H1 (cell line): ENCODE data around the gene CIC. TPM values are rescaled to one million over a fixed set of nuclear protein-coding genes. Genes with fewer than 3 reads are reported as not detected.

Experiments used
- CTCF ChIA-PET: fragments of 300-600 bp; sonication (Branson Sonifier 250); formaldehyde crosslinking; loops from one replicate; lab custom pipeline; 2021; ENCODE audit not compliant: partially characterized antibody; lab: Charles Lee
- POLR2A ChIA-PET: fragments of 300-600 bp; sonication (Branson Sonifier 250); formaldehyde crosslinking; loops from one replicate; lab custom pipeline; 2021; ENCODE audit warnings: inconsistent platforms; ENCODE audit not compliant: partially characterized antibody; lab: Charles Lee
- DNase-seq, 2 experiments: peaks; one replicate each; pipeline versions ENCODE4 v3.0.0 to v3.0.0-alpha.2; 2010 to 2022; ENCODE audit warnings: low spot score in 2 of 2, low read depth in 1 of 2, mixed read lengths in 1 of 2
- FAIRE-seq: peaks from 2 replicates; lab custom pipeline; 2011; peaks lifted over from hg19 to GRCh38; lab: Jason Lieb, UNC
- H2AFZ ChIP-seq: 2 replicates; pipeline ENCODE4 v1.8.1; 2012; ENCODE audit warnings: low read length, inconsistent platforms
- H2AK5ac ChIP-seq: 2 replicates; pipeline ENCODE4 v1.6.1; 2013; ENCODE audit warnings: low read depth, low read length
- H2BK120ac ChIP-seq: replicated peaks from 2 replicates; pipeline ENCODE3; 2013; ENCODE audit warnings: low read depth, low read length, inconsistent platforms
- H2BK12ac ChIP-seq: 2 replicates; pipeline ENCODE4 v1.6.1; 2013; ENCODE audit warnings: low read depth, low read length
- H2BK15ac ChIP-seq: 2 replicates; pipeline ENCODE4 v1.6.1; 2013; ENCODE audit warnings: low read length
- H2BK20ac ChIP-seq: 2 replicates; pipeline ENCODE4 v1.6.1; 2013; ENCODE audit warnings: low read length
- H2BK5ac ChIP-seq: 2 replicates; pipeline ENCODE4 v1.6.1; 2013; ENCODE audit warnings: low read depth, low read length
- H3K14ac ChIP-seq: 2 replicates; pipeline ENCODE4 v1.6.1; 2013; ENCODE audit warnings: inconsistent platforms; ENCODE audit not compliant: insufficient read length
- H3K18ac ChIP-seq: 2 replicates; pipeline ENCODE4 v1.6.1; 2013; ENCODE audit warnings: low read length; ENCODE audit errors: extremely low read depth
- H3K23ac ChIP-seq: 2 replicates; pipeline ENCODE4 v1.6.1; 2013; ENCODE audit warnings: inconsistent platforms; ENCODE audit not compliant: insufficient read length
- H3K23me2 ChIP-seq: 2 replicates; pipeline ENCODE4 v1.6.1; 2013; ENCODE audit warnings: low read depth, low read length
- H3K27ac ChIP-seq: 2 replicates; pipeline ENCODE4 v1.6.1; 2011; ENCODE audit warnings: low read depth, low read length, inconsistent platforms
- H3K27me3 ChIP-seq, 4 experiments: replicated peaks in 1 of 4; 1 replicate in 1 of 4; 2 replicates in 3 of 4; pipeline versions ENCODE4 v1.6.1 to v1.8.1; 2011 to 2013; ENCODE audit warnings: low read length in 3 of 4, mild to moderate bottlenecking in 3 of 4, inconsistent platforms in 2 of 4, mixed read lengths in 2 of 4, moderate library complexity in 1 of 4; ENCODE audit not compliant: control insufficient read depth in 3 of 4, insufficient read depth in 3 of 4; ENCODE audit errors: extremely low read depth in 1 of 4
- H3K36me3 ChIP-seq, 4 experiments: 2 replicates each; pipeline versions ENCODE4 v1.6.1 to v1.8.1; 2011 to 2013; ENCODE audit warnings: mild to moderate bottlenecking in 4 of 4, low read length in 3 of 4, moderate library complexity in 2 of 4, control low read depth in 1 of 4, inconsistent platforms in 1 of 4; ENCODE audit not compliant: insufficient read depth in 4 of 4, control insufficient read depth in 2 of 4
- H3K4ac ChIP-seq: replicated peaks from 2 replicates; pipeline ENCODE3; 2013; ENCODE audit warnings: low read length, low read depth, mixed read lengths, inconsistent platforms; ENCODE audit not compliant: insufficient read length
- H3K4me1 ChIP-seq, 4 experiments: replicated peaks in 1 of 4; 1 replicate in 1 of 4; 2 replicates in 3 of 4; pipeline versions ENCODE4 v1.6.1 to v1.8.1; 2011 to 2013; ENCODE audit warnings: low read length in 3 of 4, inconsistent platforms in 2 of 4, mixed read lengths in 1 of 4; ENCODE audit not compliant: insufficient read depth in 4 of 4, control insufficient read depth in 3 of 4
- H3K4me2 ChIP-seq, 2 experiments: 2 replicates each; pipeline versions ENCODE4 v1.6.1 to v1.8.1; 2011 to 2013; ENCODE audit warnings: low read depth in 2 of 2, low read length in 2 of 2, control low read depth in 1 of 2, inconsistent platforms in 1 of 2, mild to moderate bottlenecking in 1 of 2; ENCODE audit not compliant: insufficient read depth in 1 of 2
- H3K4me3 ChIP-seq, 4 experiments: fragments of 200-600, 300-600 bp in 1 of 4; sonication (generic), shearing (Covaris generic), sonication (Bioruptor Twin) in 1 of 4; 2 replicates each; pipeline versions ENCODE4 v1.5.1 to v1.8.1; 2011 to 2016; ENCODE audit warnings: low read length in 4 of 4, low read depth in 3 of 4, control low read depth in 2 of 4, inconsistent platforms in 2 of 4, mild to moderate bottlenecking in 2 of 4, mixed read lengths in 1 of 4, moderate library complexity in 1 of 4; ENCODE audit not compliant: insufficient read depth in 2 of 4; ENCODE audit errors: extremely low read depth in 1 of 4
- H3K56ac ChIP-seq: replicated peaks from 2 replicates; pipeline ENCODE3; 2013; ENCODE audit warnings: low read depth, mild to moderate bottlenecking, mixed read lengths, low read length, inconsistent platforms; ENCODE audit not compliant: insufficient read length
- H3K79me1 ChIP-seq: 2 replicates; pipeline ENCODE4 v1.6.1; 2013; ENCODE audit warnings: low read depth, low read length, control low read depth
- H3K79me2 ChIP-seq, 2 experiments: 2 replicates each; pipeline versions ENCODE4 v1.6.1 to v1.8.1; 2012 to 2013; ENCODE audit warnings: low read length in 2 of 2, mild to moderate bottlenecking in 2 of 2, inconsistent platforms in 1 of 2; ENCODE audit not compliant: insufficient read depth in 2 of 2, control insufficient read depth in 1 of 2
- H3K9ac ChIP-seq, 4 experiments: replicated peaks in 1 of 4; 1 replicate in 1 of 4; 2 replicates in 3 of 4; pipeline versions ENCODE4 v1.6.1 to v1.8.1; 2011 to 2013; ENCODE audit warnings: low read depth in 3 of 4, low read length in 3 of 4, control low read depth in 2 of 4, mild to moderate bottlenecking in 2 of 4, moderate library complexity in 2 of 4, inconsistent platforms in 1 of 4; ENCODE audit errors: extremely low read depth in 1 of 4
- H3K9me3 ChIP-seq, 2 experiments: 2 replicates each; pipeline versions ENCODE4 v1.6.1 to v1.8.1; 2012 to 2013; ENCODE audit warnings: mild to moderate bottlenecking in 2 of 2, moderate library complexity in 2 of 2, control low read depth in 1 of 2, inconsistent platforms in 1 of 2, low read depth in 1 of 2, low read length in 1 of 2, mixed read lengths in 1 of 2; ENCODE audit not compliant: insufficient read depth in 2 of 2
- H4K20me1 ChIP-seq, 2 experiments: replicated peaks in 1 of 2; 2 replicates each; pipeline versions ENCODE3 to v1.8.1; 2011 to 2013; ENCODE audit warnings: inconsistent platforms in 2 of 2, low read length in 2 of 2, mild to moderate bottlenecking in 1 of 2; ENCODE audit not compliant: insufficient read depth in 2 of 2, control insufficient read depth in 1 of 2
- H4K5ac ChIP-seq: 2 replicates; pipeline ENCODE4 v1.6.1; 2013; ENCODE audit warnings: low read length, low read depth, mixed read lengths, inconsistent platforms; ENCODE audit not compliant: insufficient read length
- H4K8ac ChIP-seq: 2 replicates; pipeline ENCODE4 v1.8.0; 2013; ENCODE audit warnings: mild to moderate bottlenecking, moderate library complexity, low read length, inconsistent platforms; ENCODE audit not compliant: insufficient read depth; ENCODE audit errors: extremely low read depth
- H4K91ac ChIP-seq: replicated peaks from 2 replicates; pipeline ENCODE3; 2013; ENCODE audit warnings: low read length, mixed read lengths, inconsistent platforms; ENCODE audit not compliant: insufficient read length
- ATF3 ChIP-seq: IDR thresholded peaks from 2 replicates; pipeline ENCODE4 v1.6.1; 2011; ENCODE audit warnings: low read depth, mild to moderate bottlenecking, low read length; ENCODE audit not compliant: insufficient read depth
- CTBP2 ChIP-seq: IDR thresholded peaks from 2 replicates; pipeline ENCODE4 v1.7.0; 2011; ENCODE audit warnings: borderline replicate concordance, mild to moderate bottlenecking, moderate library complexity, mixed read lengths, low read length; ENCODE audit not compliant: insufficient read depth, insufficient read length
- E2F6 ChIP-seq: IDR thresholded peaks from 2 replicates; pipeline ENCODE4 v1.6.1; 2012; ENCODE audit warnings: inconsistent platforms
- GTF2F1 ChIP-seq: IDR thresholded peaks from 2 replicates; pipeline ENCODE4 v1.6.1; 2012; ENCODE audit warnings: low read depth, low read length, improper control_type of control experiment, borderline replicate concordance
- POLR2AphosphoS5 ChIP-seq: IDR thresholded peaks from 2 replicates; pipeline ENCODE4 v1.6.1; 2011; ENCODE audit warnings: low read depth, low read length
- RBBP5 ChIP-seq: IDR thresholded peaks from 2 replicates; pipeline ENCODE4 v1.7.1; 2012; ENCODE audit warnings: low read depth, mild to moderate bottlenecking, inconsistent platforms, low read length, moderate library complexity, borderline replicate concordance
- RFX5 ChIP-seq: IDR thresholded peaks from 2 replicates; pipeline ENCODE4 v1.6.1; 2011; ENCODE audit warnings: low read depth, low read length, improper control_type of control experiment, borderline replicate concordance
- SP2 ChIP-seq: IDR thresholded peaks from 2 replicates; pipeline ENCODE4 v1.6.1; 2012; ENCODE audit warnings: mild to moderate bottlenecking, low read length, inconsistent platforms
- USF2 ChIP-seq: IDR thresholded peaks from 2 replicates; pipeline ENCODE4 v1.6.1; 2011; ENCODE audit warnings: low read length, improper control_type of control experiment
- WGBS, 2 experiments: shearing (Covaris generic) in 1 of 2; methylation state at CpG; one replicate each; pipeline versions ENCODE4 v1.1.6 to v1.1.7; 2013 to 2015; ENCODE audit warnings: low lambda C conversion rate in 2 of 2, mixed read lengths in 2 of 2, inconsistent platforms in 1 of 2, low coverage in 1 of 2, missing lambda C conversion rate in 1 of 2; ENCODE audit not compliant: insufficient replicate concordance in 2 of 2, insufficient coverage in 1 of 2, insufficient read length in 1 of 2; ENCODE audit errors: extremely low coverage in 1 of 2, missing lambda C conversion rate in 1 of 2; 5-methylcytosine and 5-hydroxymethylcytosine counted together
- polyA plus RNA-seq, 7 experiments: library from polyadenylated mRNA; depleted of rRNA in 3 of 7; stranded (reverse) in 5 of 7; unstranded in 2 of 7; fragments of >200 nt in 5 of 7; fragments of 200-250 nt in 2 of 7; gene quantifications; 1 replicate in 5 of 7; 2 replicates in 1 of 7; 4 replicates in 1 of 7; pipeline versions ENCODE4 v1.2.1 to v1.2.3, GENCODE V29; 2011 to 2013; ENCODE audit warnings: missing spikeins in 2 of 7, mixed read lengths in 2 of 7
- total RNA-seq: library from RNA; stranded (reverse); fragmentation: NEBNext Ultra II Directional; extraction: Animal tissue kit (Norgen Biotek cat#: 25700); gene quantifications from 2 replicates; pipeline ENCODE4 v1.2.1, GENCODE V29; 2021

CIC gene
- total and polyA plus RNA-seq, 2 of the 8 experiments (the other 6 are each of a cell fraction or from before 2014, with no cell fraction given): 13.2 to 43.6 TPM

- H3K4me1 ChIP-seq: peaks cover 9 to 33% (median 21%) of the 10 kb centered on the region in 4 experiments
- FAIRE-seq: no peak
- H3K36me3 ChIP-seq: peaks cover 0 to 6% (median 4%) of the 10 kb centered on the region in 4 experiments; a peak in 2 of 8 replicates
- TF ChIP-seq POLR2AphosphoS5 (no peak), E2F6 (no peak), RFX5 (no peak), ATF3 (no peak), USF2 (no peak), RBBP5 (no peak), CTBP2 (no peak), SP2 (no peak), GTF2F1 (no peak)
These were observed 9.6 kb downstream of the CIC start for GRCh38 chr19:42278452-42279154.

More at GRCh38 chr19:42278452-42279154, 9.6 kb downstream of the CIC start:
- no peak overlapping the region for H2BK5ac ChIP-seq
- H3K4me2 ChIP-seq: no peak overlapping the region; a peak in 1 of 4 replicates
- CTCF ChIA-PET: interaction anchor here (0.6 to 7.4 kb wide), 19 partner anchors 8 to 922 kb away, joined by 3 to 260 read pairs (median 6); partner anchors contain the start of genes CIC, ERF, GSK3A and ZNF526
- peaks cover 7% of the 10 kb centered on the region for H3K79me1 ChIP-seq
- H3K4me3 ChIP-seq: no peak overlapping the region
- H3K27ac ChIP-seq: no peak overlapping the region
- peaks cover 21% of the 10 kb centered on the region for H3K23me2 ChIP-seq
- H3K9ac ChIP-seq: no peak overlapping the region
- H2BK15ac ChIP-seq: no peak overlapping the region
- no peak overlapping the region for H2BK20ac ChIP-seq
- peaks cover 0 to 4% of the 10 kb centered on the region in 2 experiments; a peak in 1 of 4 replicates for H3K79me2 ChIP-seq
- DNase-seq: no peak
- no peak overlapping the region for H4K5ac ChIP-seq
- no peak overlapping the region for H3K4ac ChIP-seq
- no peak overlapping the region for H4K8ac ChIP-seq
- no peak overlapping the region for H3K14ac ChIP-seq
- no peaks in the 10 kb centered on the region for H3K9me3 ChIP-seq
- no peak overlapping the region for H2AFZ ChIP-seq
- no peaks in the 10 kb centered on the region for H3K27me3 ChIP-seq
- H4K91ac ChIP-seq: no peak overlapping the region
- H3K23ac ChIP-seq: no peak overlapping the region
- no peak overlapping the region for H3K18ac ChIP-seq
- no peak overlapping the region for H2AK5ac ChIP-seq
- no peak overlapping the region for H2BK120ac ChIP-seq
- H2BK12ac ChIP-seq: no peak overlapping the region
- POLR2A ChIA-PET: interaction anchor here (0.9 to 6.5 kb wide), 8 partner anchors 8 to 50 kb away, joined by 3 to 68 read pairs (median 12); partner anchors contain the start of genes CIC, ERF, PAFAH1B3 and PRR19
- no peak overlapping the region for H3K56ac ChIP-seq
- 82% methylated on average over 5 of the region's 5 CpGs; no CpG with 5 or more reads in 1 of the 2 experiments for WGBS, 2 experiments
- H4K20me1 ChIP-seq: peaks cover 0 to 7% of the 10 kb centered on the region in 2 experiments
